ENCODE measurements around the gene KIF5A.
"Not testable (repeated sequence)": the region's sequence is repeated elsewhere in the genome, so short reads cannot be mapped to it uniquely, and the experiment has no call there.

KIF5A gene

DNA sequence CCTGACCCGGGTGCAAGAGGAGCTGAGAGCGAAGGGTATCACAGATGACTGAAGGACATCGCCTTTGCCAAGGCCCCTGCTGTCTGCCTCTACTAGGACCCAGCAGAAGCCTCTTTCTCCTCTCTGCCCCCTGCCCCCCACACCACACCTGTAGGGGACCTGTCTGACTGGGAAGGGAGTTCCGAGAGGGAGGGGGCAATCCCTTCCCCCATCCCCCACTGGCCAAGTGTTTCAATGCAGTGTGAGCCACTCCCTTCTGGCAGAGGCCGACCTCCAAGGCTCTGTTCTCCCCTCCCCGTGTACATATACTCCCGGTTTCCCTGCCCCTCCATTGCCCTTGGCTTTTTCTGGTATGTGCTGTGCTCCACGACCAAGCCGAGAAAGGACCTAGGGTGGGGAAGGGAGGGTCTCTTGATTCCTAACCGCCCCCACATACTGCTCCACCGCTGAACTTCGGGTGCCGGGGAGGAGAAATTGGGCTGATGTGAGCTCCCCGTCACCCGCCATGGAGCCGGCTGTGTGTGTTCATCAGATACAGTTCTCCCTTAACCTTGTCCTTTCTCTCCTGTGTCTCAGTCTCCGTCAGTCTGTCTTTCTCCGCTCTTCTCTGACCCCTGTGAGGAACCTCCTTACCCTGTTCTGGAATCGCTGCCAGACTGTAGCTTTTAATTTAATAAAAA, 59.4 kb downstream of the KIF5A start:
- DNase-seq, result no peak

DNA sequence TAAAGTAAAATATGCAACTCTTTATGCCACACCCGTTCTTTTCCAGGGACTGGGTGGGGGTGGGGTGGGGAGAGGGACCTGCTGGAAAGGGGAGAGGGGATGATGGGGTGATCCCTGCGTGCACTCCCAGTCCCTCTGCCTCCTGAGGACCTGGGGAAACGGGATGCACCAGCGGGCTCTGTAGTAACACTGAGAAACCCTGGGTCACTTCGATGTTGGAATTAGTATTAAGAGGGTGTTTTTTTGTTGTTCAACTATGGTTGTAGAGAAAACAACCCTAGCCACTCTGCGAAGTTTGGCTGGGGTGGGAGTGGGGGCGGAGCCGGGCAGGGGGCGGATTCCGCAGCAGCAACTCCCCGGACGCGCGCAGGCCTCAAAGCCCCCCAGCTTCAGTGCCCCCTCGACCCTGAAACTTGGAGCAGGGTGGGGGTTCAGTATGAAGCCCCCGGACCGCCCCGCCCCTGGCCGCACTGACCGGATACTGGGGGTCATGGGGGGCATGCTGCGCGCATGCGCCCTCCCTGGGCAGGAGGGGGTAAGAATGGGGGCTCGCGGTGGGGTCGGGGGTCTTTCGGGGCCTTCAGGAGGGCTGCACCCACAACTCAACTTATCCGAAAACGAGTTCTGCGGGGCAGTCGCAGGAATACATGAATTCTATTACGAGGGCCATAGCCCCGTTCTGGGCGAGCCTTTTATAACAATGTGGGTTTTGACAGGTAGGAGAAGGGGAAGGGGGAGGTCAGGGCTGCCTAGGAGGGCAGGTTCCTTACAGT, 60.1 kb downstream of the KIF5A start:
- DNase-seq, result no peak

GRCh38 chr12:57610554-57611107, 60.8 kb downstream of the KIF5A start:
- DNase-seq, result peak; percentile 19

DNA sequence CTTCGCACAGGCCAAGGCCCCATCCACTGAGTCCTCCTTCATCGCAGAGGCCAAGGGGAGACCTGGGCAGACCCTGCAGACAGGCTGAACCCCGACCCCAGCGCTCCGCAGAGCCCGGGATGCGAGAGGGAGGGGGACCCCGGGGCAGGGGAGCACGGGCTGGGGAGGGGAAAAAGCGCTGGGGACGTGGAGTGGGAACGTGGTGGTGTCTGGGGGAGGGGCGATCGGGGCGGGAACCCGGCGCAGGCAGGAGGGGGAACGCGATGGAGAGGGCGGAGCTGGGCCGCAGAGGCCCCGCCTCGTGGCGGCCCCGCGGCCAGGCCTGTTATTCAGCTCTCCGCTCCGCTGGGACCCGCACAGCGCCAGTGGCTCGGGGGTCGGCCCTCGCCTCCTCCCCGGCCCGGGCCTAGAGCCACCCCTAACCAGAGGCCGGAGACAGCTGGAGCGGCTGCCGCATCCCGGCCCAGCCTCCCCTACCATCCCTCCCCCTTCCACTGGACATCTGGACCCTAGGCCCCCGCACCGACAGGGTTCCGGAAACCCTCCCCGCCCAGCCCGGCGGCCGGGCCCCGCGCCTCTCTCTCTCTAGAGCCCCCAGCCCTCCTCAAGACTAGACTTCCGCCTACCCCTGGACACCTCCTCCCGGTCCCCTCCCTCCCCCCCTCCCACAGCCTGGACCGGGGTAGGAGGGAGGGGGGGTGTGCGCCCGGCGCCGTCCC, 61.4 kb downstream of the KIF5A start, which contains the start of gene ARHGEF25:
TSS of gene ARHGEF25 (plus strand) at position 328 of the 719 bp plus-strand sequence. CDS start 460 bp downstream, outside the sequence.
- peak; percentile 77 for DNase-seq

DNA sequence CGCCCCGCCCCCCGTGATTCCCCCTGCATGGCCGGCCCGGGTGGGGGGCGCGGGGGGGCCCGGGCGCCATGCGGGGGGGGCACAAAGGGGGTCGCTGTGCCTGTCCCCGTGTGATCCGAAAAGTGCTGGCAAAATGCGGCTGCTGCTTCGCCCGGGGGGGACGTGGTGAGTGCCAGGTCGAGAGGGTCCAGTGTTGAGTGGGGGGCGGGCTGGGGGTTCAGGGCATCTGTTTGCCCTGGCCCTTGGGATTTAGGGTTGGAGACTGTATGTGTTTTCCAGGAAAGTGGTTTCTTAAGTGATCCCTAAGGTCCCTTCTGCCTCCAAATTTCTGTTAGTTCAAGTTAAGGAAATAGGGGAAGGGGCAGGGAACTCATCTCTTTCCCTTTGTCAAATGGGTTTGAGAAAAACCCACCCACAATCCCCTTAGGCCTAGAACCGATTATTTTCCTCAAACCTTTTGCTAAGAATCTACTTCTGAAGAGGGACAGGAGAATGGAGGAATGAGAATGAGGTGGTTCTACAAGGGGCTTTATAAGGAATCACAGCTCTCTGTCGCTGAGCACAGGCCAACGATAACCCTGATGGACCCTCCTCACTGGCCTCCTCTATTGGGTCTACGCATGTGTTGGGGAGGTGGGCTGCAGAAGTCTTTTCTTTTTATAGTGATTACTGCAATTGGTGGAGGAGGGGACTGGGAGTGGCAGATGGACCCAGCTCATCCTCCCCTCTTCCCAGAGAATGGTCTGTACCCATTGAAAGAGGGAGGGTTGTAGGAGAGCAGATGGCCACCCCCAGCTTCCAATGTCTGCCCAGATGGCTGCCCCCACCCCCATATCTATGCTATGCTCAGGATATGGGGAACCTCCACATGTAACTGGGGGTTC, 62.2 kb downstream of the KIF5A start:
- no peak for DNase-seq

- DNase-seq, result no peak
These were observed 63.0 kb downstream of the KIF5A start for GRCh38 chr12:57612711-57613426.

DNA sequence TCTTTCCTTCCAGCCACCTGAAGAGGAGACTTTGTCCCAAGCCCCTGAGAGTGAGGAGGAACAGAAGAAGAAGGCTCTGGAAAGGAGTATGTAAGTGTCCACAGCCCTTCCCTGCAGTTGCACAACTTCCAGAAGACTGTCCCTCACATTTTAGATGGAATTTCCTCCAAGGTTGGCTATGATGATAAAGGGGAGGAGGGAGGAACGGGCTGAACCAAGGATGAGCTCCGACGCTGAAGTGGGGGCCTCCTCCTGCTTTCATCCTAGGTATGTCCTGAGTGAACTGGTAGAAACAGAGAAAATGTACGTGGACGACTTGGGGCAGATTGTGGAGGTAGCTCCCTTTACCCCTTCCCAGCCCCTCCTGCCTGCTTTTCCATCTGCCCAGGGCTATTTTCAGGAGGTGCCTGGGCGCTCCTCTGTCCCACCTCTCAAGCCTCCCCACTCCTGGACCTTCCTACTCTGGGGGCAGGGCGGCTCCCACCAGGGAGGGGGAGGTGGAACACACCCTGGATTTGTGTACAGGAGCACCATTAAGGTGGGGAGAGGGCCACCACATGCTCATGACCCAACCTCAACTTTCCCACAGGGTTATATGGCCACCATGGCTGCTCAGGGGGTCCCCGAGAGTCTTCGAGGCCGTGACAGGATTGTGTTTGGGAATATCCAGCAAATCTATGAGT, 63.7 kb downstream of the KIF5A start:
- no peak for DNase-seq

GRCh38 chr12:57614178-57614947, 64.5 kb downstream of the KIF5A start:
- no peak for DNase-seq

DNA sequence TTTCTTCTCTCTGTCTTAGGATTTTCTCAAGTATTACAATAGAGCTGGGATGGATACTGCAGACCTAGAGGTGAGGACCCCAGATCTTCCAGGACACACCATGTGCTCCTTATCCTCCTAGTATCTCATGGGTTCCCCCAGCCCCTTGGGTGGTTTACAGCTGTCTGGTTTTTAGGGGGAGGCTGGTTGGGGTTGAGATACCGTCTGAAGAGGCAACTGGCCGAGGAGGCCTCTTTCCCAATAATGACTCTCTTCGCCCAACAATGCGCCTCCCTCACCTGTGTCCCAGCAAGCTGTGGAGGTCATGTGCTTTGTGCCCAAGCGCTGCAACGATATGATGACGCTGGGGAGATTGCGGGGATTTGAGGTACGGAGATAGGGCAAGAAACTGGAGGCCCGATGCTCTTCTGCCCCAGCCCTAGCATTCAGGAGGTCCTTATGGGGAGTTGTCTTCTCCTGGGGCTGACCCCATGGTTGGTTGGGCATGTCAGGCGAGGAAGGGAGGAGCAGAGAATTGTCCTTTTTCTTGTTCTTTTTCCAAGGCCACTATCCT, 65.2 kb downstream of the KIF5A start:
- no peak for DNase-seq

GRCh38 chr12:57615637-57616036, 65.8 kb downstream of the KIF5A start:
- no peak for DNase-seq

DNA sequence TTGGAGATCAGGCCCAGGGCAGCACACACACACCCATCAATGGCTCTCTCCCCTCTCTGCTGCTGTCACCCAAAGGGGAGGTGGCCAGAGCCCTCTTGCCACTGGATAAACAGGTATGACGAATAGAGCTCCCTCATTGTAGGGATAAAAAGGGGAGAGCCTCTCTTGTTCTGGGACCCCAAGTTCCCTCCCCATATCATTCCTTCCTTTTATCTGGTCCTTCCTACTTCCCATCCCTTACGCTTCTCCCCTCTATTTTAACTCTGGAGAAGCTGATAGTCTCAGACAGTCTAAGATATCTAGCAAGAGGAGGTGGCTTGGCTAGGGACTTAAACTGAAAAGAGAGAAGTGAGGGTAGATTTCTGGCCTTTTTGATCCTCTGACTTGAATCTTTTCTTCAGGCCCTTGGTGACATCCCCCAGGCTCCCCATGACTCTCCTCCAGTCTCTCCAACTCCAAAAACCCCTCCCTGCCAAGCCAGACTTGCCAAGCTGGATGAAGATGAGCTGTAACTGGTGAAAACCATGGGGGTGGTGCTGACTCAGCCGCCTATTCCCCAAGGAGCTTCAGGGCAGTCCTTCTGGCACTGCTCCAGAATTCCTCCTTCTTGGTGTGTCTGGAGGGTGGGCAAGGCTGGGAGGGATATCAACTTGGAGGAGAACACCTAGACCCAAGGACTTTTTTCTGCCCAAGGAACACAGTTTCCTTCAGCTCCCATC, 66.7 kb downstream of the KIF5A start:
- no peak for DNase-seq

- no peak for DNase-seq
These were observed 68.1 kb downstream of the KIF5A start for GRCh38 chr12:57617942-57618341.

DNA sequence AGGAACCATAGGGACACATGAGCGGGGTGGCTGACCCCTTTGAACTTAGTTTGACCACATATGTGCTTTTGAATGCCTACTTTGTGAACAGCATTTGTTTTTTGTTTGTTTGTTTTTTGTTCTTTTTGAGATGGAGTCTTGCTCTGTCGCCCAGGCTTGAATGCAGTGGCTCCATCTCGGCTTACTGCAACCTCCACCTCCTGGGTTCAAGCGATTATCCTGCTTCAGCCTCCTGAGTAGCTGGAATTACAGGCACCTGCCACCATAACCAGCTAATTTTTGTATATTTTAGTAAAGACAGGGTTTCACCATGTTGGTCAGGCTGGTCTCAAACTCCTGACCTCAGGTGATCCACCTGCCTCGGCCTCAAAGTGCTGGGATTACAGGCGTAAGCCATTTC, 68.6 kb downstream of the KIF5A start:
- DNase-seq, result not testable (repeated sequence)

- no peak for DNase-seq
These were observed 69.2 kb downstream of the KIF5A start for GRCh38 chr12:57618966-57619433.

- DNase-seq, result peak; percentile 42
These were observed 69.8 kb downstream of the KIF5A start for GRCh38 chr12:57619434-57620244.

DNA sequence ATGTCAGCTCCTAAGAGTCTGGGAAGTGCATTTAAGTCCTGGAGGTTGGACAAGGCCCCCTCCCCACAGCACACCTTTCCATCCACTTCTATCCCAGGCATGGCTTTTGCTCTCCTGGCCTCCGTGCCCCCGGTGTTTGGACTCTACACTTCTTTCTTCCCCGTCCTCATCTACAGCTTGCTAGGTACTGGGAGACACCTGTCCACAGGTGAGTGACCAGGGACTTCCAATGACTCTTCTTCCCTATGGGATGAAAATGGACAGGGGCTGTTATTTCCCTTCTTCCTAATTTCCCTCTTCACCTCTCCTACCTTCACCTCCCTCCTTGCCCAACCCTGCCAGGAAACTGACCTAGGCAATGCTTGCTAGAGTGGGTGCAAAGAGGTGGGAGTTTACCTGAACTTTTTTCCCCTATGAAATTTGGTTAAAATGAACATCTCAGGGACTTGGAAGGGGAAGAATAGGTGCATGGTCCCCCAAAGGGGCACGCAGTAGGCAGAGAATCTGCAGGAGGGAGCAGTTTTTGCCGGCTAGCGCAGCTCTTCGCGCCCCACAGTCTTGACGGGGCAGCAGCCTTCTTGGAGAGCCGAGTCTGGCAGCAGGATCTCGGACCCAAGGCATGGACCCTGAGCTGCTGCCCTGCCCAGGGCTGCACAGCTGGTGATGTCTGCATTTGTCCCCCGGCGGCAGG, 70.5 kb downstream of the KIF5A start:
- no peak for DNase-seq

DNA sequence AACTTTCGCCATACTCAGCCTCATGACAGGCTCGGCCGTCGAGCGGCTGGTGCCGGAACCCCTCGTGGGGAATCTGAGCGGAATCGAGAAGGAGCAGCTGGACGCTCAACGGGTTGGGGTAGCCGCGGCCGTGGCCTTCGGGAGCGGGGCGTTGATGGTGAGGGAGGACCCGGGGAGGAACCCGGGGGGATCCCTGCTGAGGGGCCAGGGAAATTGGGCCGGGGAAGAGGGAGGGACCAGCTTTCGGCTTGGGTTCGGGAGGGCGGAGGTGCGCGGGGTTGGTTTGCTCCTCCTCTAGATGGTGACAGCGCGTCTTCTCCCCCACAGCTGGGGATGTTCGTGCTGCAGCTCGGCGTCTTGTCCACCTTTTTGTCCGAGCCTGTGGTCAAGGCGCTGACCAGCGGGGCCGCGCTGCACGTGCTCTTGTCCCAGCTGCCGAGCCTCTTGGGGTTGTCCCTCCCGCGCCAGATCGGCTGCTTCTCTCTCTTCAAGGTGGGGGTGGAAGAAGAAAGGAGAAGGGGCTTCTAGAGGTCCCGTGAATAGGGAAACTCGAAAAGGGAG, 71.2 kb downstream of the KIF5A start:
- peak; percentile 34 for DNase-seq
